Mucosa of stomach (tissue), 1 donor: ENCODE data around the gene GNB4.

ENCODE experiments used
- H3K27me3 ChIP-seq: one replicate; pipeline ENCODE4 v1.7.0; 2013; ENCODE audit warnings: mild to moderate bottlenecking, low read length; ENCODE audit not compliant: control insufficient read depth, insufficient read depth
- H3K36me3 ChIP-seq: one replicate; pipeline ENCODE4 v1.7.0; 2013; ENCODE audit warnings: low read length; ENCODE audit not compliant: control insufficient read depth, insufficient read depth
- H3K4me1 ChIP-seq: one replicate; pipeline ENCODE4 v1.7.0; 2013; ENCODE audit warnings: mild to moderate bottlenecking, low read length; ENCODE audit not compliant: control insufficient read depth, insufficient read depth
- H3K4me3 ChIP-seq: one replicate; pipeline ENCODE4 v1.7.0; 2013; ENCODE audit warnings: low read length
- H3K9ac ChIP-seq: one replicate; pipeline ENCODE4 v1.7.0; 2013; ENCODE audit warnings: mild to moderate bottlenecking, low read length, moderate library complexity
- H3K9me3 ChIP-seq: one replicate; pipeline ENCODE4 v1.7.0; 2013; ENCODE audit warnings: mild to moderate bottlenecking, low read length, moderate library complexity; ENCODE audit not compliant: control insufficient read depth
- donor health status: Pancreatic carcinoma.

Gene GNB4

GRCh38 chr3:179432021-179432420, 19.2 kb downstream of the GNB4 start:
- Histone ChIP-seq H3K4me1 (no peaks in the 10 kb centered on the region), H3K4me3 (no peak overlapping the region), H3K27me3 (no peaks in the 10 kb centered on the region), H3K9ac (no peak overlapping the region), H3K36me3 (no peaks in the 10 kb centered on the region), H3K9me3 (no peaks in the 10 kb centered on the region)

- Histone ChIP-seq H3K9me3 (no peaks in the 10 kb centered on the region), H3K4me1 (no peaks in the 10 kb centered on the region), H3K36me3 (no peaks in the 10 kb centered on the region), H3K4me3 (no peak overlapping the region), H3K27me3 (no peaks in the 10 kb centered on the region), H3K9ac (no peak overlapping the region)
Observed at GRCh38 chr3:179430277-179430870, 20.9 kb downstream of the GNB4 start.

GRCh38 chr3:179428876-179429548, 22.3 kb downstream of the GNB4 start:
- H3K27me3 ChIP-seq, result no peaks in the 10 kb centered on the region
- no peak overlapping the region for H3K9ac ChIP-seq
- H3K4me1 ChIP-seq, result no peaks in the 10 kb centered on the region
- no peaks in the 10 kb centered on the region for H3K9me3 ChIP-seq
- no peaks in the 10 kb centered on the region for H3K36me3 ChIP-seq
- no peak overlapping the region for H3K4me3 ChIP-seq

GRCh38 chr3:179425075-179425474, 26.2 kb downstream of the GNB4 start:
- H3K9me3 ChIP-seq, result no peaks in the 10 kb centered on the region
- H3K27me3 ChIP-seq, result no peaks in the 10 kb centered on the region
- no peaks in the 10 kb centered on the region for H3K36me3 ChIP-seq
- no peak overlapping the region for H3K9ac ChIP-seq
- H3K4me3 ChIP-seq, result no peak overlapping the region
- no peaks in the 10 kb centered on the region for H3K4me1 ChIP-seq

GRCh38 chr3:179421500-179421899, 29.8 kb downstream of the GNB4 start:
- Histone ChIP-seq H3K4me3 (no peak overlapping the region), H3K9ac (no peak overlapping the region), H3K4me1 (no peaks in the 10 kb centered on the region), H3K9me3 (no peaks in the 10 kb centered on the region), H3K36me3 (no peaks in the 10 kb centered on the region), H3K27me3 (no peaks in the 10 kb centered on the region)

GRCh38 chr3:179418610-179419009, 32.7 kb downstream of the GNB4 start:
- Histone ChIP-seq H3K27me3 (no peaks in the 10 kb centered on the region), H3K9me3 (no peaks in the 10 kb centered on the region), H3K9ac (no peak overlapping the region), H3K4me1 (no peaks in the 10 kb centered on the region), H3K4me3 (no peak overlapping the region), H3K36me3 (no peaks in the 10 kb centered on the region)

GRCh38 chr3:179416681-179417080, 34.6 kb downstream of the GNB4 start:
- Histone ChIP-seq H3K4me1 (no peaks in the 10 kb centered on the region), H3K4me3 (no peak overlapping the region), H3K9me3 (no peaks in the 10 kb centered on the region), H3K9ac (no peak overlapping the region), H3K36me3 (no peaks in the 10 kb centered on the region), H3K27me3 (no peaks in the 10 kb centered on the region)

- H3K36me3 ChIP-seq, result no peaks in the 10 kb centered on the region
- H3K4me1 ChIP-seq, result no peaks in the 10 kb centered on the region
- no peak overlapping the region for H3K4me3 ChIP-seq
- no peaks in the 10 kb centered on the region for H3K27me3 ChIP-seq
- H3K9me3 ChIP-seq, result no peaks in the 10 kb centered on the region
- no peak overlapping the region for H3K9ac ChIP-seq
Observed at GRCh38 chr3:179415377-179415776, 35.9 kb downstream of the GNB4 start.

- Histone ChIP-seq H3K9me3 (no peaks in the 10 kb centered on the region), H3K4me1 (no peaks in the 10 kb centered on the region), H3K4me3 (no peak overlapping the region), H3K36me3 (no peaks in the 10 kb centered on the region), H3K9ac (no peak overlapping the region), H3K27me3 (no peaks in the 10 kb centered on the region)
Observed at GRCh38 chr3:179414804-179415203, 36.5 kb downstream of the GNB4 start.

GRCh38 chr3:179410999-179411398, 40.3 kb downstream of the GNB4 start:
- Histone ChIP-seq H3K9me3 (no peaks in the 10 kb centered on the region), H3K4me3 (no peak overlapping the region), H3K9ac (no peak overlapping the region), H3K27me3 (no peaks in the 10 kb centered on the region), H3K4me1 (no peaks in the 10 kb centered on the region), H3K36me3 (no peaks in the 10 kb centered on the region)

GRCh38 chr3:179410331-179410730, 40.9 kb downstream of the GNB4 start:
- no peaks in the 10 kb centered on the region for H3K4me1 ChIP-seq
- H3K27me3 ChIP-seq, result no peaks in the 10 kb centered on the region
- no peak overlapping the region for H3K9ac ChIP-seq
- H3K9me3 ChIP-seq, result no peaks in the 10 kb centered on the region
- no peaks in the 10 kb centered on the region for H3K36me3 ChIP-seq
- H3K4me3 ChIP-seq, result no peak overlapping the region

GRCh38 chr3:179404307-179404706, 47.0 kb downstream of the GNB4 start:
- Histone ChIP-seq H3K27me3 (no peaks in the 10 kb centered on the region), H3K4me1 (no peaks in the 10 kb centered on the region), H3K4me3 (no peak overlapping the region), H3K9ac (no peak overlapping the region), H3K36me3 (peaks cover 3% of the 10 kb centered on the region), H3K9me3 (no peaks in the 10 kb centered on the region)
